Testis (tissue), 3 donors: ENCODE measurements around the gene FSTL1. TPM values are rescaled to one million over a fixed set of nuclear protein-coding genes. Genes with fewer than 3 reads are reported as not detected.

Experiments used
- DNase-seq: peaks from one replicate; pipeline ENCODE4 v3.0.0-alpha.2; 2019
- H3K27ac ChIP-seq, 2 donors: fragments of 200-600 bp; sonication (generic); one replicate each; pipeline ENCODE4 v1.5.1; 2019
- H3K27me3 ChIP-seq: fragments of 200-600 bp; sonication (generic); one replicate; pipeline ENCODE4 v1.5.1; 2019
- H3K36me3 ChIP-seq: fragments of 200-600 bp; sonication (generic); one replicate; pipeline ENCODE4 v1.5.1; 2017; ENCODE audit warnings: low read depth; ENCODE audit errors: missing control alignments
- H3K4me1 ChIP-seq: fragments of 200-600 bp; sonication (generic); one replicate; pipeline ENCODE4 v1.5.1; 2019
- H3K4me3 ChIP-seq, 2 donors: fragments of 200-600 bp; sonication (generic); one replicate each; pipeline ENCODE4 v1.5.1; 2017 to 2019
- H3K9me3 ChIP-seq: fragments of 200-600 bp; sonication (generic); one replicate; pipeline ENCODE4 v1.5.1; 2017
- POLR2A ChIP-seq: fragments of 450-650 bp; IDR thresholded peaks from one replicate; pipeline ENCODE4 v1.6.1; 2017; ENCODE audit warnings: antibody characterized with exemption, mild to moderate bottlenecking, moderate library complexity
- WGBS, 2 donors: methylation state at CpG; one replicate each; pipeline ENCODE4 v1.1.5; 2018; 5-methylcytosine and 5-hydroxymethylcytosine counted together
- intact Hi-C: fragments of 100-400 bp; cut with DNase I; formaldehyde crosslinking; loops from one replicate; pipeline ENCODE4 v1.15.1; 2023; ENCODE audit warnings: low total_unique reads
- polyA plus RNA-seq: library from polyadenylated mRNA; stranded (reverse); fragments of 350-450 nt; fragmentation: Illumina TruSeq; extraction: RNeasy Lipid Tissue Mini Kit (QIAGEN cat#74804); gene quantifications from one replicate; pipeline ENCODE4 v1.2.3, GENCODE V29; 2014; ENCODE audit warnings: low read depth, low replicate concordance; ENCODE audit not compliant: insufficient read depth
- total RNA-seq, 2 donors: library from RNA; depleted of rRNA; stranded (reverse); fragments of >200 nt; gene quantifications; one replicate each; pipeline ENCODE4 v1.2.3, GENCODE V29; 2016
- TF ChIP-seq, protein P1 (sequence below), 3 experiments: fragments of 450-650 bp in 2 of 3; fragments of 200-600 bp in 1 of 3; sonication (generic) in 1 of 3; IDR thresholded peaks; one replicate each; pipeline ENCODE4 v1.5.1; 2016 to 2019; ENCODE audit warnings: antibody characterized with exemption in 3 of 3, mild to moderate bottlenecking in 2 of 3, moderate library complexity in 1 of 3

FSTL1 gene
- total and polyA plus RNA-seq, 3 donors from 2014 or later: 35.0 to 122 (median 73.8) TPM

DNA sequence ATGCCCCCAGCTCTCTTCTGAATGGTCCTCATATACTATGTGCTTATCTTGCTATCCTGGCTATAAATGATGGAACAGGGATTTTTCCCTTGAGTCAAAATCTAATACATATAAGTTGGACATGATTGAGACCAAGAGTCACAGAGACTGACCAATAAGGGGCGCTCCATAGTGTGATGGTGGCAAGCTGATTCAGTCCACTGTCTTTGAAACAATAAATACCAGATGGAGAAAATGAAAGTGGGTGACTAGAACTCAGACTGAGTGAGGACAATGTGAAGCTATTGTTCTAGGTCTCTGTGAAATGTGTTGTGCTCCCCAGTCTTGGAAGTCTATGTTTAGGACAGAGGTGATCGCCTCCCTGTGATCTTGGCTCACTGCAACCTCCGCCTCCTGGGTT is 10.6 kb upstream of the FSTL1 start:
- Histone ChIP-seq H3K27me3 (no peaks in the 10 kb centered on the region), H3K4me1 (peaks cover 7% of the 10 kb centered on the region), H3K36me3 (no peaks in the 10 kb centered on the region), H3K4me3 (no peak overlapping the region), H3K9me3 (no peaks in the 10 kb centered on the region), H3K27ac (no peak overlapping the region)
- 91 to 92% methylated on average over 3 of the region's 3 CpGs for WGBS, 2 donors
- DNase-seq: no peak
- no peak for TF ChIP-seq POLR2A
- TF ChIP-seq, protein P1, sequence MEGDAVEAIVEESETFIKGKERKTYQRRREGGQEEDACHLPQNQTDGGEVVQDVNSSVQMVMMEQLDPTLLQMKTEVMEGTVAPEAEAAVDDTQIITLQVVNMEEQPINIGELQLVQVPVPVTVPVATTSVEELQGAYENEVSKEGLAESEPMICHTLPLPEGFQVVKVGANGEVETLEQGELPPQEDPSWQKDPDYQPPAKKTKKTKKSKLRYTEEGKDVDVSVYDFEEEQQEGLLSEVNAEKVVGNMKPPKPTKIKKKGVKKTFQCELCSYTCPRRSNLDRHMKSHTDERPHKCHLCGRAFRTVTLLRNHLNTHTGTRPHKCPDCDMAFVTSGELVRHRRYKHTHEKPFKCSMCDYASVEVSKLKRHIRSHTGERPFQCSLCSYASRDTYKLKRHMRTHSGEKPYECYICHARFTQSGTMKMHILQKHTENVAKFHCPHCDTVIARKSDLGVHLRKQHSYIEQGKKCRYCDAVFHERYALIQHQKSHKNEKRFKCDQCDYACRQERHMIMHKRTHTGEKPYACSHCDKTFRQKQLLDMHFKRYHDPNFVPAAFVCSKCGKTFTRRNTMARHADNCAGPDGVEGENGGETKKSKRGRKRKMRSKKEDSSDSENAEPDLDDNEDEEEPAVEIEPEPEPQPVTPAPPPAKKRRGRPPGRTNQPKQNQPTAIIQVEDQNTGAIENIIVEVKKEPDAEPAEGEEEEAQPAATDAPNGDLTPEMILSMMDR (IDR thresholded peaks at IDR 0.05): no peak
- intact Hi-C loops: no loop called here

DNA sequence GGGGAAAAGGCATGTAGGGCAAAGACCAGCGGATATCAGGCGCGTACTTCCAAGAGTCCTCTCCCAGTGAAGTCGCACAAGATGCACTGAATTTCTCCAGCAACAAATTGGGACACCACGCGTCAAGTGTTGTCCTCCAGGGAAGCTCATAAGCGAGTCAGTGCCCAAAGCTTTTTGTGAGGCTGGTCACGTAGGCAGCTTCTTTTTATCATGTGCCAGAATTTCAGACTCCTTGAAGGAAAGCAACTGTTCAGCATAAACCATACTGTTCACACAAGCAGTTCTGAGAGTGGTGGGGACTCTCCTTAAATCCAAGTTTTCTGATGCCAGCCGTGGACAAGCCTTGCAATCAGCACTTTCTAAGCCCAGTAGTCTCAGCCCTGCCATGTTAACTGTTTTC is 10.1 kb upstream of the FSTL1 start:
- no peak overlapping the region for H3K4me3 ChIP-seq
- TF ChIP-seq, protein P1 (IDR thresholded peaks at IDR 0.05): no peak
- TF ChIP-seq POLR2A: no peak
- H3K4me1 ChIP-seq: peaks cover 7% of the 10 kb centered on the region
- intact Hi-C loops: no loop called here
- no peak for DNase-seq
- H3K9me3 ChIP-seq: no peaks in the 10 kb centered on the region
- no peaks in the 10 kb centered on the region for H3K27me3 ChIP-seq
- no peaks in the 10 kb centered on the region for H3K36me3 ChIP-seq
- no peak overlapping the region for H3K27ac ChIP-seq
- 73 to 82% methylated on average over 9 of the region's 9 CpGs for WGBS, 2 donors

DNA sequence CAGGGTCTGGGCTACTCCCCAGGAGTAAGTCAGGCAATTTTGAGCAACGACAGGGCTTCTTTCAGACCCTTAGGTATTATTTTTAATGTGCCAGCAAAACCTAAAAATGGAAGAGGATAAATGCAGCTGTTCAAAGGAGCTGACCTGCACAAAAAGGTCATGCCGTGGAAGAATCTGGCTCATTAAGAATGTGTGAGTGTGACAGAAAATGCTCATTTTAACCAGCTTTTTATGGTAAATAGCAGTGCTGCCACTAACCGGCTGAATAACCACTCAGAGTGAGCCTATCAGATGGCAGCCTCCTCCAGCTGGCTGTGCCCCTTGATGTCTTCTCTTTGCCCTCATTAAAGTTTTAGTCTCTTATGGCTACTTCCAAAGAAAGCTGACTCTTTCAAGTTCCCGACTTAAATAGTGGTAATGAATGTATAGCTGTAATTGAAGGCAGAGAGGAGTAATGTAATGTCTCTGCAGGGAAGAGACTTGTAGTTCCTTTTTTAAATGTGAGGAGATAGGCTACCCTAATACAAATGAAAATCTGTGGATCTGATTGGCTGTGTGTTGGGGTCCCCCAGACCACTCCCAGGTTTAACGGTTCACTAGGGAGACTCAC is 9.5 kb upstream of the FSTL1 start:
- no peak overlapping the region for H3K27ac ChIP-seq
- intact Hi-C loops: no loop called here
- H3K4me3 ChIP-seq: no peak overlapping the region
- TF ChIP-seq, protein P1 (IDR thresholded peaks at IDR 0.05): no peak
- TF ChIP-seq POLR2A: no peak
- no peaks in the 10 kb centered on the region for H3K27me3 ChIP-seq
- 58 to 83% methylated on average over 5 of the region's 5 CpGs for WGBS, 2 donors
- DNase-seq: no peak
- no peaks in the 10 kb centered on the region for H3K9me3 ChIP-seq
- peaks cover 7% of the 10 kb centered on the region for H3K4me1 ChIP-seq
- H3K36me3 ChIP-seq: no peaks in the 10 kb centered on the region

DNA sequence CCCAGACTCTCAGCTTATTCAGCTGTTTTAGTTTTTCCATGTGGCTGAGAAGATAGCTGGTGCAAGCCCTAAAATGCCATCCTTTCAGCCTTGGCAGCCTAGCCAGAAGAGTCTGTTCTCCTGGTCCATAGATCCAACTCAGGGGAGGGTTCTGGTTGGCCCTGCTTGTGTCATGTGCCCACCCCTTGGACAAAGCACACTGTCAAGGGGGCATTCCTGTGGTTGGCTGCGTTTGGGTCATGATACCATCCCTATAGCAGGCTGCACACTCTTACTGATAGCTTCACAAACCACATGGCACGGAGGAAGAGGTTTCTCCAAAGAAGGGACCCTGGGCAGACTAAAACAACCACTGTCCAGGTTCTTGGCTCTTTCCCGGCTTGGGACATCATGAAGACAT is 8.4 kb upstream of the FSTL1 start:
- intact Hi-C loops: no loop called here
- H3K4me3 ChIP-seq: no peak overlapping the region
- WGBS, 2 donors: 87 to 93% methylated on average over 3 of the region's 3 CpGs
- H3K36me3 ChIP-seq: no peaks in the 10 kb centered on the region
- TF ChIP-seq, protein P1 (IDR thresholded peaks at IDR 0.05): no peak
- no peak for TF ChIP-seq POLR2A
- no peaks in the 10 kb centered on the region for H3K9me3 ChIP-seq
- no peak overlapping the region for H3K27ac ChIP-seq
- H3K27me3 ChIP-seq: no peaks in the 10 kb centered on the region
- peaks cover 7% of the 10 kb centered on the region for H3K4me1 ChIP-seq
- DNase-seq: no peak

DNA sequence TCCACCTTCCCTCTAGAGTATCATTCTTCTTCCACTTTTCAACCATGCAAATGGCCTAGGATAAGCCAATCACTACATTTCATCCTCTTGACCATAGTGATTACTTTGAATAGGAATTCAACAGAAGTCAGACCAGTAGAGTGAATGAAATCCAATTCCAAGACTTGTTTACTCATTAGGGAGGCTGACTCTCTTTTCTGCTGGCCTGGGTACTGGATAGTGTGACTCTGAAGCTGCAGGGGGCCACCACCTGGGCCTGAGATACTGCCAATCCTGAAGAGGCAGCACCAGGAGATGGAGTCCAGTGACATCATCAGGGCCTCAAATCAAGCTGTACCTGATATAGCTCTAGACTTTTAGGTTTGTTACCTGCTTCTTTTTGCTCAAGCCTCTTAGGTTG is 7.0 kb upstream of the FSTL1 start:
- Histone ChIP-seq H3K27ac (no peak overlapping the region), H3K4me3 (no peak overlapping the region), H3K9me3 (no peaks in the 10 kb centered on the region), H3K36me3 (no peaks in the 10 kb centered on the region), H3K4me1 (peaks cover 5% of the 10 kb centered on the region), H3K27me3 (no peaks in the 10 kb centered on the region)
- intact Hi-C loops: no loop called here
- no peak for DNase-seq
- TF ChIP-seq POLR2A: no peak
- TF ChIP-seq, protein P1 (IDR thresholded peaks at IDR 0.05): no peak
